Stimulated activated CD8-positive, alpha-beta memory T cell treated with anti-CD3 and anti-CD28 coated beads, Interleukin-7, amount 100 ng/mL, for 4 hours (primary cell): ENCODE data around the gene WDR3.
"Not testable (repeated sequence)": the region's sequence is repeated elsewhere in the genome, so short reads cannot be mapped to it uniquely, and the experiment has no call there.

Experiments
- DNase-seq, 2 donors: peaks; one replicate each; pipeline ENCODE4 v3.0.0-alpha.2; 2020; ENCODE audit warnings: low read depth in 2 of 2

The WDR3 gene

DNA sequence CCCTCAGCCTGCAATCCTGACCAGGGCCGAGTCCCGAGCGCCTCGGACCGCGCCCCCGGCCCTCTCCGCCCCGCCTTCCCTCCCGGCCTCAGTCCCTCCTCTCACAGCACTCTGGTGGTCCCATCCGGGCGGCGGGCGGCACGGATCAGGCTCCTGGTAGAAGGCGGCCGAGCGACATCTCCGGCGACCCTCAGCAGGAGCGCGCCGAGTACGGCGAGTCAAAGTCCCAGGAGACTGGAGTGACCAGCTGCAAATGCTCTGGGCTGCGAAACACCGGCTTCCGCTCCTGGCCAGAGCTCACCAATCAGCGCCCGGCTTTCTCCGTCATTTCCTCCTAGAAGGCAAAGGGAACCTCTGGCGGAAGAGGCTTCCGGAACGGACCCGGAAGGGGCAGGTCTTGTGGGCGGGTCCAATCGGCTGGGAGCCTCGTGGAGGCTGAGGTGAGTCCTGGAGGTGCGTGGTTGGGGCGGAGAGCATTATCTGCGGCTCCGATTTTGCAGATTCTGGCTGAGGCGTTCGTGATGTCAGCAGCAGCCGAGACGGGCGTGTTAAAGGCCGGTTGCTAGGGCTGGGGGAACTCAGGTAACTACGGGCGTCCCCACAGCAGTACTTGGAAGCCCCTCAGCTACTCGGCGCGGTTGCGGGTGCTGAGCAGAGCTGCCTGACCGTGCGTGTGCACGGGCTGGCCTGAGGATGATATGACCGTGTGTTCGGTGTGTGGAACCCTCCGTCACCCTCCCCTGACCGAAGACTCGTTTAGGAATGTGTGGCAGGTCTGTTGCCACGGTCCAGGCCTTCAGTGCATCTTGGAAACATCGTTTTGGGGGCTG is at the start of gene WDR3, which contains the start of gene GDAP2:
TSS of gene WDR3 (plus strand) at position 397 of the 830 bp plus-strand sequence. CDS start 3,581 bp downstream, outside the sequence.
TSS of gene GDAP2 (minus strand) at position 279 of the 830 bp plus-strand sequence. CDS start 9,264 bp downstream, outside the sequence.
- peak; percentile 90 to 92 for DNase-seq

GRCh38 chr1:117883616-117884015 is 45.9 kb upstream of the WDR3 start:
- no peak for DNase-seq

GRCh38 chr1:117886101-117886795 is 43.3 kb upstream of the WDR3 start:
- DNase-seq, result no peak

DNA sequence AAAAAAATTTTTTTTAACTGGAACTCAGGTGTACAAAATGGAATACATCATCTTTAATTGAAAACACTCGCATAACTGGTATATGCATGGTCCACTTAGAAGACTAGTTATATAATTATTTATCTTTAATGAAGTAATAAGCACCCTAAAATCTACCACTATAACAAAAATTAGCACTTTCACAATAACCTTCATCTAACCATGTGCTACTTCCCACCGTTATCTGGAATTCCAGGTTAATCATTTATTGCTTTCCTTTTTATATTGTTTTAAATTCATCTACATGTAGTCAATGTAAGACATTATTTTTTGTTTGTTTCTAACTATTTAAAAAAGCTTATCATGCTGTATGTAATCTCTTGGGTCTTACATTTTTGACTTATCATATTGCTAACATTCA is 39.1 kb upstream of the WDR3 start:
- DNase-seq, result no peak

DNA sequence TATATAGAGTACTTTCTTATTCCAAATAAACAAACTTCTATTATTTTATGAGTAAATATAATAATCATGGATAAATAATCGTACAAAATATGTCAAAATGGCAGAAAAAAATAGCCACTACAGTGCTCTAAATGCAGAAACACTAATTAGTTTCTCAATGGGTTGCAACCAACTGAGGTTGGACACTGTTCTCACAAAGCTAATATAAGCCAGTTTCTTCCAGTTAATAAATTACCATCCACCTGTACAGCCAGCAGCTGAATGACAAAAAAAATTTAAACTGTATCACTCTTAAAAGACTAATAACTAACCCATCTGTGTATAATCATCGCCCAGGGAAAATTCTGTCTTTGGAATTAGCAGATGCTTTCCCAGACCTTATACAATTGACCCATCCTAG is 37.0 kb upstream of the WDR3 start:
- DNase-seq, result no peak

GRCh38 chr1:117894078-117894477 is 35.5 kb upstream of the WDR3 start:
- DNase-seq, result no peak

GRCh38 chr1:117895482-117896114 is 33.9 kb upstream of the WDR3 start:
- peak in 1 of 2 donors; percentile 25 for DNase-seq

- no peak for DNase-seq
Measured at GRCh38 chr1:117897551-117897950, 32.0 kb upstream of the WDR3 start.

DNA sequence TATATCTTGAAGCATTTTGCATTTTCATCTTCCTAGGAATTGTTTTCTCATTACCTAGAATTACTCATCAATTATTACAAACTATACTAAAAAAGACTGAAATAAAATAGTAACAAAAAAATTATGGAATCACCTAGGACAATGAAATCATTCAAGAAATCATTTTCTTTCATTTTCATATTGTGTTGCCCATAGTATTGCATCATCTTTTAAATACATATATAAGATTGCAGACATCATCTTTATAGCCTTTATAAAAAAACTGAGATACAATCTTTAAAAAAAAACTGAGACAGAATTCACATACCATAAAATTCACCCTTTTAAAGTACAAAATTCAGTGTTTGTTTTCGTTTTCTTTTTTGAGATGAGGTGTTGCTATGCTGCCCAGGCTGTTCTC is 29.7 kb upstream of the WDR3 start:
- DNase-seq, result no peak

DNA sequence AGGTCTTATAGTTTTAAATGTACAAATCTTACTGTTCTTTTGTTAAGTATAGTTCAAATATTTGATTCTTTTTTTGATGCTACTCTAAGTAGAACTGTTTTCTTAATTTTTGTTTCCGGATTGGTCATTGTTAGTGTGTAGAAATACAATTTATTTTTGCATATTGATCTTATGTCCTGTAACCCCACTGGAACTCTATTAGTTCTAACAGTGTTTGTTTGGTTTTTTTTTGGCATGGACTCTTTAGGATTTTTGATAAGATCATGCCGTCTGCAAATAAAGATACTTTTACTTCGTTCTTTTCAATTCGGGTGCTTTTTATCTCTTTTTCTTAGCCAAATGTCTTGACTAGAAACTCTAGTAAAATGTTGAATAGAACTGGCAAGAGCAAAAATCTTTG is 26.6 kb upstream of the WDR3 start:
- no peak for DNase-seq

DNA sequence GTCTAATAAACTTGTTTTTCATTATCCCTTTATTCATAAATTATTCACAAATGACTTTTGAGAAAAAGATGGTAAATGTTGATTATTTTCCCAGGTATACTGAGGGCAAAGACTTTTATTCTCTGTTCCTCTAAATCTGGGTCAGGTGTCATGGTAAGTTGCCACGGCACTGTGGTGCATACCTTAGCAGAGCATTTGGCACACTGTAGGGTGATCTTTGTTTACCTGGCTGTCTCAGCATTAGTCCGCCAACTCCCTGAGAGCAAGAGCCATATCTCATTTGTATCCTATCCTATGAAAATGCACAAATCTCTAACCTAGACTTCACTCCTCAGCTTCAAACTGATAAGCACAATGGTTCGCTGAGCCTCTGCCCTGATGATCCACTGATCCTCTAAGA is 25.1 kb upstream of the WDR3 start:
- DNase-seq, result no peak

DNA sequence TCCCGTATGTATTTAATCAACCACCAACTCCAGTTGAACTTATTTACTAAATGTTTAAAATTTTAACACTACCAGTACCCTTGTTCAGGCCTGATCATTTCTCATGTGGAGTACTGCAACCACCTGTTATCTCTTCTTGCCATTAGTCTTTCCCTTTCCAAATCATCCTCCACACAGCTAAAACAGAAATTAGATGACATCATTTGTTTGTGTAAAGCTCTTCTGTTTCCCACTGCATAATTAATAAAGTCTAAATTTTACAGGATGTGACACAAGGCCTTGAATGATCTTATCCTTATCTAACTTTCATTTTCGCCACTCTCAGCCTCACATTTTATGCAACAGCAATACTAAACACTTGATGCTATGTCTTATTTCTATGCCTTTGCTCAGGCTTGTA is 24.5 kb upstream of the WDR3 start:
- DNase-seq, result no peak

GRCh38 chr1:117911051-117911450 is 18.5 kb upstream of the WDR3 start:
- DNase-seq, result no peak

- DNase-seq, result no peak
Measured at GRCh38 chr1:117919376-117919775, 10.2 kb upstream of the WDR3 start.

- no peak for DNase-seq
Measured at GRCh38 chr1:117921991-117922390, 7.5 kb upstream of the WDR3 start.

DNA sequence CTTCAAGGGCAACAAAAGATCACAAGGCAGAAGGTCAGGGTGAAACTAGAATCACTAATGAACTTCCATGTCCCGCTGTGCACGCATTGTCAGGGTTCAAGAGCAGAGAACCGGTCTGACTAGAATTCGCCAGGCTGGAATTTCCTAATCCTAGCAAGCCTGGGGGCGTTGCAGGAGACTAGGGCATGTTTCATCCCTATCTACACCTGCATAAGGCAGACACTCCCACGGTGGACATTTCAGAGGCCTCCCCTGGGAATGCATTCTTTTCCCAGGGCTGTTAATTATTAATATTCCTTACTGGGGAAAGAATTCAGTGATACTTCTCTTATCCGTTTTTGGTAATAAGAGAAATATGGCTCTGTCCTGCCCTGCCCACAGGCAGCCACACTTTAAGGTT is 6.8 kb upstream of the WDR3 start:
- not testable (repeated sequence) for DNase-seq

DNA sequence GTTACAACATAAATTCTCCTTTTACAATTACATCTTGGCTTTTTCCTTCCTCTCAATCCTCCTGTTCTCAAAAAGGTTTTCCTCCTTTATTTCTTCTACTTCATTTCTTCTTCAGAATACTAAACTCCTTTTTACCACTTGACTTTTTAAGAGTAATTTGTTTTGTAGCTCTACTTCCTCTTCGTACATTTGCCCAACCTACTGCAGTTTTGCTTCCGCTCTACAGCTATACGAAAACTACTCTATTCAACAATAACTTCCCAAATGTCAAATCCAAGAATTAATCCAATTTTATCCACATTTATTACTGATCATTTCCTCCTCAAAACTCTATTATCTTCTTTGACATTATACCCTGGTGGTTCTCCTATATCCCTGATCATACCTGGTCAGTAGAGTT is 3.6 kb upstream of the WDR3 start:
- DNase-seq, result no peak

GRCh38 chr1:117928881-117929342 is 627 bp upstream of the WDR3 start:
- DNase-seq, result no peak

DNA sequence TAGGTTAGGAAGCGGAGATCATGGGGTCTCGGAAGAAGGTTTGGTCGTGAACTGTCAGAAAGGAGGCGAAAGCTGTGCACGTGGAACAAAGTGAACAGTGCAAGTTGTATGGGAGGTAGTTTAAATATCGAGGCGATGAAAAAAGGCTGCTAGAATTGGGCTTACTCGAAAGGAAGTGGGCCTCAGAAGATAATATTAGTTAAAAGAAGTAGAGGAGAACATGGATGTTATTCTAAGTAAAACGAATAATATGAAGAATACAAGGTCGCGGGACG is 571 bp downstream of the WDR3 start:
- no peak for DNase-seq

DNA sequence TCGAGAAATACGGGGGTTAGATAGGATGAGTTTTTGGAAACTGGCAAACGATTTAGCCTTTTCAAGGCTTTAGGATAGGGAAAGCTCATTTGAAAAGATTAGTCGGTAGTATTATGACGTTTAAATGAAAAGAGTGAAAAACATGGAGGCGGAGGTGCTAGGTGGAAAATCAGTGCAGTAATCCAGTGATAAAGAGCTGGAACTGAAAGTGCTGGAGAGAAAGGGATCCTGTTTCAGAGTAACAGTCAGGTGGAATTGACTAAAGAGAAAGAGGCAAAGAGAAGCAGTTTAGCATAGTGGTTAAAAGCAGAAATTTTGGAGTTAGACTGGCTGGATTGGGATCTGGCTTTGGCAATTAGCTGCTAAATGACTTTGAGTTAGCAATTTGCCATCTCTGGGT is 945 bp downstream of the WDR3 start:
- no peak for DNase-seq

DNA sequence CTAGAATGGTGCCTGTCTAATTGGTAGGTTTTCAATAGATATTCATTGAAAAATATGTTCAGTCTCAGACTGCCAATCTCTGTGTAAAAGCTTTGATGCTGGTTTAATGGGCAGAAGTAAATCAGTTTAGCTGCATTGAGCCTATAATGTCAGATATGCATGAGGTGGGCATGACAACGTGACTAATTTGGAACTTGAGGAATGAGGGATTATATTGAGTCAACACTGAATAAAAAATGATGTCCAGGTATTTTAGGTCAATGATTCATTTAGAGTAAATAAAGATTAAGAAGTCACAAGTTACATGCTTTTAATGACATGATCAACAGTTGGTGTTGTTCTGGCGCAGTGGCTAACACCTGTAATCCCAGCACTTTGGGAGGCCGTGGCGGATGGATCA is 3.0 kb downstream of the WDR3 start:
- no peak for DNase-seq

GRCh38 chr1:117933769-117934168 is 4.2 kb downstream of the WDR3 start:
- DNase-seq, result no peak

- DNase-seq, result no peak
Measured at GRCh38 chr1:117942293-117942692, 12.8 kb downstream of the WDR3 start.
